Activated CD4-positive, alpha-beta T cell treated with anti-CD3 and anti-CD28 coated beads, Interleukin-2, amount 50 U/mL, for 48 hours (primary cell): Measurements from ENCODE around the gene GSTM2.
A peak's percentile ranks its signal among the peaks of the same experiment; 100 is the strongest.
"Not testable (repeated sequence)": the region's sequence is repeated elsewhere in the genome, so short reads cannot be mapped to it uniquely, and the experiment has no call there.

ENCODE experiments used
- DNase-seq, 2 experiments: peaks; one replicate each; pipeline ENCODE4 v3.0.0-alpha.2; 2020

GSTM2 gene

DNA sequence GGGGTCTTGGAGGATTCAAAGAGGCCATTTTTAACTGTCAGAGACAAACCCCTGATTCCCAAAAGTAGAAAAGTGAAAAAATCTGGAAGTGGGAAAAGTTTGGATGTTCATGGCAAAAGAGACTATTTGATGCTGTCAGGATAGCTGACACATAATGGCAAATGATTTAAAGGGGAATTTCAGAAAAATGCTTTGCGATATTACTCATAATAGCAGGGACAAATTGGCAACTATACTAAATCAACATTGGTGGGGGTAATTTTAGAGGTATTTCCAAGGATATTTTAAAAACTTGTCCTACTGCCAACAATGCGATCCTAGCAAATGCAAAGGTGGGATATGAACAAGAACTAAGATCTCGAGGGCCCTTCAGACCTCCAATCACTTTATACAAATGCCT, 17.2 kb upstream of the GSTM2 start:
- DNase-seq: no peak

DNA sequence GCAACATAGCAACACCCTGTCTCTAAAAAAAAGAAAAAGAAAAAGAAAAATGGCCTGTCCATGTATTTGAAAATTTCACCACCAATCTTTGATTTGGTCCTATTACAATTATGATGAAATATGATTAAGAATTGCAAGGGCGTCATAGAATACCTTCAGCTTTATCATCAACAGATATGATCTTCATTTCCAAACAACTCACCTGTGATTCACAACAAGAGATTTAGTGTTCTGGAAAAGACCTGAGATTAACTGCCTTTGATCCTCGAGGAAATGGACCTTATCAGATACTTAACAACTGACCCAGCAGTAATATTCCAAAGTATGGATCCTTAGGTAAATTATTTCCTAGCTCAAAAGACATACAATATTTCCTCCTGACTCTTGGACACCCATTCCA, 15.5 kb upstream of the GSTM2 start:
- DNase-seq: no peak

GRCh38 chr1:109653306-109653705, 14.6 kb upstream of the GSTM2 start:
- DNase-seq: no peak

DNA sequence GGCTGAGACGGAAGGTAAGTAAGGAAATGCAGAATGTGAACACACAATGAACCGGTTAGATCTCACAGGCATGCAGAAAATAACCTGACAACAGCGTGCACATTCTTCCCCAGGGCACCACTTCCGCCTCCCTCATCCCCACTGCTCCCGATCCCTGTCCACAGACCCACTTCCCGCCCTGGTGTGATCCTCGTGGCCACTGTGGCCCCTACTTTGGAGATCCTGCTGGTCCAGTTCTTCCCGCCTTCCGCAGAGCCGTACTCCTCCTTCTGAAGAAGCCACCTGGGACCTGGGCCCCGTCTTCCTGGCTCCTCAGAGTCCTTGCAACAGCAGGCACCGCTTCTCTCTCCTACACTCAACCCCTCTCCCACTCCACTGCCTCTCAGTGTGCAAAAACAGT, 13.3 kb upstream of the GSTM2 start:
- no peak for DNase-seq

DNA sequence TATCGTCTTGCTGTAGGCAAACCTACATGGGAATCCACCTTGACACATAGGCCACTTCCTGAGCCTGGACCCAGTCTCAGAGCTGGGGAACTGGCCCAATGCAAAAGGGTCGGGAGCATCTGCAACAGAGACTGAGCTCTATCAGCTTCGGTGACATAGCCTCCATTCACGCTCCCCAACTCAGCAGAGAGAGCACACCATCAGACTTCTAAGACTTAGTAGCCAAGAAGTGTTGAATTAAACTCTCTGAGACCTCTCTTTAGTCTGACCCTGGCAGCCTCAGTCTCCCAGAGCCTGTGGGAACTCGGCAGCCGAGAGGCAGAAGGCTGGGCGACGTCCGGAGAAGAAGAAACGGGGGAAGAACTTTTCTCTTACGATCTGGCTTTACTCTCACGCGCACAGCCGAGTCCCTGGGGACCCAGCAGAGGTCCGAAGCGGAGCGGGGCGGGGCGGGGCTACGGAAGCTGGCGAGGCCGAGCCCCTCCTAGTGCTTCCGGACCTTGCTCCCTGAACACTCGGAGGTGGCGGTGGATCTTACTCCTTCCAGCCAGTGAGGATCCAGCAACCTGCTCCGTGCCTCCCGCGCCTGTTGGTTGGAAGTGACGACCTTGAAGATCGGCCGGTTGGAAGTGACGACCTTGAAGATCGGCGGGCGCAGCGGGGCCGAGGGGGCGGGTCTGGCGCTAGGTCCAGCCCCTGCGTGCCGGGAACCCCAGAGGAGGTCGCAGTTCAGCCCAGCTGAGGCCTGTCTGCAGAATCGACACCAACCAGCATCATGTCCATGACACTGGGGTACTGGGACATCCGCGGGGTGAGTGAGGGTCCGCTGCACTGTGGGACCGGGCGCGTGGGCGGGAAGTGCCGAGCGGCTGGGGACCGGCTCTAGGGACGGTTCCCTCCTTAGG, 12.0 kb upstream of the GSTM2 start, which contains the start of gene GSTM4:
TSS of gene GSTM4 (plus strand) at position 485 of the 905 bp plus-strand sequence. CDS start at position 776, 291 bp downstream.
- peak; percentile 79 to 84 for DNase-seq

- no peak for DNase-seq
Measured at GRCh38 chr1:109657395-109657794, 10.5 kb upstream of the GSTM2 start.

DNA sequence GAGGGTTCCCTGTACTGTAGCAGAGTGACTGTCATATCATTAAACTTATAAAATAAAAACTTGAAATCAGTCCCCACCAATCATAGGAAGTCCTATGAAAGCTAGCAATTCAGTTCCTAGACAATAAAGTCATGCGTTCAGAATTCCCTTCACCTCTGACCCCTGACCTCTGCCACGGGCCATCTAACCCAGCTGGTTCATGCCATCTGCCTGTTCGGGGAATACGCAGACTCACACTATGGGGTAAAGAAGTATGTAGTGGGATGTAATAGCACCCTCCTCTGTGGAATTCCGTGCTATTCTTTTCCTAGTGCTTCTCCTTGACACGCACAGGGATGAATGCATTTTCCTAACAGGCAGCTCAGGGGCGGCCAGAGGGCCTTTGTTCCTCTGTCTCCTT, 9.9 kb upstream of the GSTM2 start:
- no peak for DNase-seq

- DNase-seq: no peak
Measured at GRCh38 chr1:109658533-109659042, 9.3 kb upstream of the GSTM2 start.

DNA sequence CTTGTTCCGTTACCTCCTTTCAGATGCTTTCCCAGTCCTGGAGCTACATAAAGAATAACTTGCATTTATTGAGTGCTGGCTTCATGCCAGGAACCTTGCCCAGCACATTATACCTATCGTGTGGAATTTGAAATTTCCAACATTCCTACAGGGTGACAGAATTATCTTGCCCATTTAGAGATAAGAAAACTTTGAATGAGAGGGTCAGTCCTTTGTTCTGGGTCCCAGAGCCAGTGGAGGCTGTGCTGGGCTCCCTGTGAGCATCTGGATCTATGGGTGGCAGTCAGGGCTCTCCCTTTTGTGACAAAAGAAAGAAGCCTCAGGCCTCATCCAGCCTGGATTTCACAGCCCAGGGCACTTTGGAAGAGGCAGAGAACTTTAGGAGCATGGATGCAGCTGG, 8.7 kb upstream of the GSTM2 start:
- no peak for DNase-seq

DNA sequence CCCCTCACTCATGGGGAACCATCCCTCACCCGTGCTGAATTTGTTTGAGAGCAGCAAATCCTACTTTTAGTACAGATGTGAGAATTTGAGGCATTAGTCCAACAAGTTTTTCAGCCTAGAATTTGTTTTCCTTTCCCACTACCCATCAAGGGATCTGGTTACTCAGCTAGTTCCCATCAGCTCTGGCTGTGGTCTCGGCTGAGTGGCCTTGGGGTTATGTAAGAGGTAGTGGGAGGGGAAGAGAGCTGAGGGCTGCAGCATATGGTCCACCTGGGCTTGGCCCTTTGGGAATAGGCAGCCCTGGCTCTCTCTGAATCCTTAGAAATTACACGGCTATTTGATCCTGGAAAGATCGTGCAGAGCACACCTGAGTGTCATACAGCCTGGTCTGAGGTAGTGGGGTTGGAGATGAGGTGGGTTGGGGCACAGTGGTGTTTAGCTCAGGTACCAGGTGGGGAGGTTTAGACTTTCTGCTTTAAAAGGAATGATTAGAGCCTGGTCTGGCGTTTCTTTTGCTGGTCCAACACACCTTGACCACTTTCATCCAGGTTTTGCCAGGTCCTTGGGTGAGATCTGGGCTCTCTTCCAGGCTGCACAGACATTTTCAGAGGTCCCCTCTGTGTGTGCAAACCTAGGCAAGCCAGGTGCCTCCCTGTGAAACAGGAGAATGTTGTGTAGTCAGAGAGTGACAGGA, 7.7 kb upstream of the GSTM2 start:
- DNase-seq: no peak

DNA sequence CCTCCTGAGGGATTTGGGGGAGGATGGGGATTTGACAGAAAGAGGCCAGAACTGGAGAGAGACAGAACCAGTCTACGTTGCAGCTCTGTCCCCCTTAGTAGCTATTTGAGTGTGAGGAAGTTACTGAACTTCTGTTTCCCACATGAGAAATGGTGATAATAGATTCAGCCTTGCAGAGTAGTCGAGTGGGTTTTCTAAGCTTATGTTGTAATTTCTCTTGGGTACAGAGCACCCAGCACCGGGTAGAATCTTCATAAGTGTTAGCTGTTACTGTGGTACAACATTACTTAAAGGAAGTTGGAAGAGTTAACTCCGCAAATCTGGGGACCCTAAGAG, 7.2 kb upstream of the GSTM2 start:
- not testable (repeated sequence) for DNase-seq

DNA sequence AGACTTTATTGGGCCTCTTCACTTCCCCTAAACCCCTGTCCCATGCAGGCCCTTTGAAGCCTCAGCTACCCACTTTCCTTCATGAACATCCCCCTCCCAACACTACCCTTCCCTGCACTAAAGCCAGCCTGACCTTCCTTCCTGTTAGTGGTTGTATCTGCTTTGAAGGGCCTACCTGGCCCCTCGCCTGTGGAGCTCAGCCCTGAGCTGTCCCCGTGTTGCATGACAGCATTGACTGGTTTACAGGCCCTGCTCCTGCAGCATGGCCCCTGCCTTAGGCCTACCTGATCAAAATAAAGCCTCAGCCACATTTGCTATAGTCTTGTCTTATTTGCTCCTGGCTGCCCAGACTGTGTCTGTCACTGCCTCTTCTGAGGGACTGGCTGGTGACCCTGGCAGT, 6.5 kb upstream of the GSTM2 start:
- no peak for DNase-seq

- DNase-seq: no peak
Measured at GRCh38 chr1:109664671-109665070, 3.2 kb upstream of the GSTM2 start.

GRCh38 chr1:109668123-109668775, 392 bp downstream of the GSTM2 start:
- no peak for DNase-seq

GRCh38 chr1:109669246-109669948, 1.5 kb downstream of the GSTM2 start:
- no peak for DNase-seq

- DNase-seq: not testable (repeated sequence)
Measured at GRCh38 chr1:109669949-109670302, 2.1 kb downstream of the GSTM2 start.

DNA sequence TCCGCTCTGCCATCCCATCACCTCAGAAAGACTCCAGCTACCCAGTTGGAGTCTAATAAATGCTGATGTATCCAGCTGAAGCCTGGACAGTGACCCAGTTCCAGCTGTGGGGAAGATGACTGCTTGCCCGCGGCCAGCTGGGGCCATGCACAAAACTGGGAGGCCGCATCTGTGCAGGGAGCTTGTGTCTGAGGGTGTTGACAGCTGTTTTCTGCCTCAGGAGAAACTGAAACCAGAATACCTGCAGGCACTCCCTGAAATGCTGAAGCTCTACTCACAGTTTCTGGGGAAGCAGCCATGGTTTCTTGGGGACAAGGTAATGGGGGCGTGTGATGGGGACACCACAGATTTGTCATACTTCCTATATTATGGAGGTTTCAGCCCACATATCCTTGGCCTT, 3.2 kb downstream of the GSTM2 start:
- no peak for DNase-seq

- DNase-seq: not testable (repeated sequence)
Measured at GRCh38 chr1:109673861-109674260, 6.0 kb downstream of the GSTM2 start.

DNA sequence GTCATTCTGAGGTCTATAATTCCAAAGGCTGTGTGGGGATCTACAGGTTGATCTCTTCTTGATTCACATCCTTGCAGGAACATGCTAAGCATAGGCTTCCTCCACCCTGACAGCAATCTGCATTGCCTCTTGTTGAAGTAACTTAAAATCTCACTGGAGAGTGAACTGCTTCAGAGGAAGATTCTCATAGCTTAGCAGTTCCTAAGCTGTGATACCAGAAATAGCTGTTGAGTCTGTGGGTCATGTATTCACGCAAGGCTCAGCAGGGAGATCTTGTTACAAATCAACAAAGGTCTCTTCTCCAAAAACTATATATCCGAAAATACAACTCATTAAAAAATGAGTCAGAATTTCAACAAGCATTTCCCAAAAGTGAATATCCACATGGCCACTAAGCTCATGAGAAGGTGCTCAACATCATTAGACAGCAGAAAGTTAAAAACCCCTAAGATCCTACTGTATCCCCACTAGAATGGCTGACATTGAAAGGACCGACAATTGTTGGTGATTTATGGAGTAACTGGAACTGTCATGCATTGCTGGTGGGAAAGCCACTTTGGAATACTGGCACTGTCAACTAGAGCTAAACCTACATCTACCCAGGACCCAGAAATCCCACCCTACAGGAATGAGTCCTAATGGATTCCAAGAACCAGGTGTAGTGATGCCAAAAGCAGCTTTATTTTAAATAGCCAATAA, 9.0 kb downstream of the GSTM2 start:
- not testable (repeated sequence) for DNase-seq

DNA sequence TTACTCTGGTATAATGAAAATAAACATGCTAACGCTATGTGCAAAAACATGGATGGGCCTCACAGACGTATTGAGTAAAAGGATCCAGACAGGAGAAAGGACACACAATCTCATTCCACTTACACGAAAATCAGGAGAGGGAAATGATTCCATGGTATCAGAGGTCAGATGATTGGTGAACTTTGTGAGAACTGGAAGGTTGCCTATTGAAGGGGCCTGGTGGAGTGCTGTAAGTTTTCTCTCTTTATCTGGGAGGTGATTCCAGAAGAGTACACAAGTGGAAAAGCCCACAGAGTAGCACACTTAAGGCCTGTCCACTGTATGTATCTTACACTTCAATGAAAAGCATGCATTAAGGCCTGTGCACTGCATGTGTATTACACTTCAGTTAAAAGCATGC, 9.6 kb downstream of the GSTM2 start:
- DNase-seq: no peak

- DNase-seq: not testable (repeated sequence)
Measured at GRCh38 chr1:109678637-109679036, 10.8 kb downstream of the GSTM2 start.

DNA sequence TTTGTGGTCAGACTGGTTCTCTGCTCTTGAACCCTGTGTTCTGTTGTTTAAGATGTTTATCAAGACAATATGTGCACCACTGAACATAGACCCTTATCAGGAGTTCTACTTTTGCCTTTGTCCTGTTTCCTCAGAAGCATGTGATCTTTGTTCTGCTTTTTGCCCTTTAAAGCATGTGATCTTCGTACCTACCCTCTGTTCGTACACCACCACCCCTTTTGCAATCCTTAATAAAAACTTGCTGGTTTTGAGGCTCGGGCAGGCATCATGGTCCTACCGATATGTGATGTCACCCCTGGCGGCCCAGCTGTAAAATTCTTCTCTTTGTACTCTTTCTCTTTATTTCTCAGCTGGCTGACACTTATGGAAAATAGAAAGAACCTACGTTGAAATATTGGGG, 16.9 kb downstream of the GSTM2 start:
- DNase-seq: not testable (repeated sequence)
